Gastrocnemius medialis (tissue), 4 donors: ENCODE results near the gene REC8.

ENCODE experiments used
- POLR2A ChIP-seq, 2 donors: fragments of 450-650 bp; IDR thresholded peaks; one replicate each; pipeline ENCODE4 v1.6.1; 2017; ENCODE audit warnings: antibody characterized with exemption in 2 of 2, mild to moderate bottlenecking in 2 of 2, moderate library complexity in 2 of 2
- TF ChIP-seq, protein P1 (sequence below), 5 experiments: fragments of 450-650 bp in 3 of 5; fragments of 200-600 bp in 2 of 5; sonication (generic) in 2 of 5; IDR thresholded peaks in 4 of 5; conservative IDR thresholded peaks in 1 of 5; 1 replicate in 4 of 5; 2 replicates in 1 of 5; pipeline ENCODE4 v1.5.1; 2016 to 2019; ENCODE audit warnings: antibody characterized with exemption in 5 of 5, mild to moderate bottlenecking in 3 of 5, moderate library complexity in 3 of 5

- no peak for TF ChIP-seq POLR2A (IDR thresholded peaks at IDR 0.05)
- TF ChIP-seq, protein P1, sequence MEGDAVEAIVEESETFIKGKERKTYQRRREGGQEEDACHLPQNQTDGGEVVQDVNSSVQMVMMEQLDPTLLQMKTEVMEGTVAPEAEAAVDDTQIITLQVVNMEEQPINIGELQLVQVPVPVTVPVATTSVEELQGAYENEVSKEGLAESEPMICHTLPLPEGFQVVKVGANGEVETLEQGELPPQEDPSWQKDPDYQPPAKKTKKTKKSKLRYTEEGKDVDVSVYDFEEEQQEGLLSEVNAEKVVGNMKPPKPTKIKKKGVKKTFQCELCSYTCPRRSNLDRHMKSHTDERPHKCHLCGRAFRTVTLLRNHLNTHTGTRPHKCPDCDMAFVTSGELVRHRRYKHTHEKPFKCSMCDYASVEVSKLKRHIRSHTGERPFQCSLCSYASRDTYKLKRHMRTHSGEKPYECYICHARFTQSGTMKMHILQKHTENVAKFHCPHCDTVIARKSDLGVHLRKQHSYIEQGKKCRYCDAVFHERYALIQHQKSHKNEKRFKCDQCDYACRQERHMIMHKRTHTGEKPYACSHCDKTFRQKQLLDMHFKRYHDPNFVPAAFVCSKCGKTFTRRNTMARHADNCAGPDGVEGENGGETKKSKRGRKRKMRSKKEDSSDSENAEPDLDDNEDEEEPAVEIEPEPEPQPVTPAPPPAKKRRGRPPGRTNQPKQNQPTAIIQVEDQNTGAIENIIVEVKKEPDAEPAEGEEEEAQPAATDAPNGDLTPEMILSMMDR (IDR thresholded peaks at IDR 0.05 in 4 of 5, conservative IDR thresholded peaks at IDR 0.05 in 1 of 5), result no peak
Measured at GRCh38 chr14:24122898-24123297, 49.0 kb upstream of the REC8 start.
